WERI-Rb-1 (cell line): ENCODE measurements around the gene NECTIN1.
A peak's percentile ranks its signal among the peaks of the same experiment; 100 is the strongest.

Experiments used
- DNase-seq: peaks from one replicate; pipeline ENCODE4 v3.0.0-alpha.2; 2020
- H3K27ac ChIP-seq: fragments of 250-450 bp; sonication (Bioruptor Pico); 2 replicates; pipeline ENCODE4 v1.5.1; 2020; ENCODE audit warnings: mild to moderate bottlenecking, moderate library complexity
- H3K27me3 ChIP-seq: fragments of 250-450 bp; sonication (Bioruptor Pico); 2 replicates; pipeline ENCODE4 v1.5.1; 2021; ENCODE audit warnings: mild to moderate bottlenecking, low read depth, moderate library complexity; ENCODE audit not compliant: insufficient read depth, severe bottlenecking
- H3K36me3 ChIP-seq: fragments of 250-450 bp; sonication (Bioruptor Pico); 2 replicates; pipeline ENCODE4 v1.5.1; 2020; ENCODE audit warnings: mild to moderate bottlenecking, moderate library complexity
- H3K4me3 ChIP-seq: 2 replicates; pipeline ENCODE4 v1.5.1; 2011; ENCODE audit warnings: low read depth, mild to moderate bottlenecking, control low read depth, low read length
- H3K9me3 ChIP-seq: fragments of 250-450 bp; sonication (Bioruptor Pico); 2 replicates; pipeline ENCODE4 v1.5.1; 2021; ENCODE audit warnings: mild to moderate bottlenecking, moderate library complexity; ENCODE audit not compliant: severe bottlenecking
- CTCF ChIP-seq: IDR thresholded peaks from 2 replicates; pipeline ENCODE4 v1.5.1; 2011; ENCODE audit warnings: low read depth, mild to moderate bottlenecking, control low read depth, inconsistent platforms, low read length

NECTIN1 gene

DNA sequence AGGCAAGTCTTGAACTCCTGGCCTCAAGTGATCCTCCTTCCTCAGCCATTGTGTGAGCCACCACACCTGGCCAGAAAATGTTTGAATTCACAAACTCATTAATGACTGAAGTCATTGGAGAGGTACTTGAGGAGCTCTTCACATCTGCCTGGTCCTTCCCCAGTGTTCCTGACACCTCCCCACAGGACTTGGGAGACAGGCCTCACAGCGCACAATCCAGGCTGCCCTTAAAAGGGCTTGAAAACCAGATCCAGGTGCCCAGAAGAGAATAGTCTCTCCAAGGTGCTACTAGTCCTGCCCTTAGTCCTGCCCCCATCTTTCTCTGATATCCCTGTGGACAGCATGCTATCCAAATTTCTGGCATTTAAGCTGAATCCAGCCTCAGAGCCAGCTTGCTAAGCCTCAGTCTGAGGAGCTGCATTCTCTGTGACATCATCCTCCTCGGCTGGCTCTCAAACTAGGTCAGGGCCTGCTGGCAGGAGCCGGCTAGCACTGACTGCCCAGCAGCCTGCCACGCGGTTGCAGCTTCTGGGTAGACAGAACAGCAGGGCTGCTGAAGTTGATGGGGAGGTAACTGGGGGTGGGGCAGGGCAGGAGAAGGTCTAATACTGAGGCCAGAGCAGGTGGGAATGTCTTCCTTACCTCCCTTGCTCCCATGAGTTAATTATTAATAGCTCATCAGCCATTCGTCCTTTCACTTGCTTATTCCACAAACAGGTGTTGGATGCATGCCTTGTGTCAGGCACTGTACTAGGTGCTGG, 35.3 kb upstream of the NECTIN1 start:
- Histone ChIP-seq H3K4me3 (no peak overlapping the region), H3K27me3 (no peaks in the 10 kb centered on the region), H3K9me3 (peaks cover 3% of the 10 kb centered on the region), H3K27ac (peak overlapping the region; percentile 27; the same call in 1 of the 2 replicates), H3K36me3 (no peaks in the 10 kb centered on the region)
- no peak for TF ChIP-seq CTCF
- DNase-seq, result peak; percentile 70

GRCh38 chr11:119763071-119763728, 34.2 kb upstream of the NECTIN1 start:
- Histone ChIP-seq H3K9me3 (peaks cover 3% of the 10 kb centered on the region), H3K4me3 (no peak overlapping the region), H3K27me3 (no peaks in the 10 kb centered on the region), H3K27ac (no peak overlapping the region), H3K36me3 (no peaks in the 10 kb centered on the region)
- no peak for TF ChIP-seq CTCF
- DNase-seq, result no peak

GRCh38 chr11:119759747-119760412, 30.9 kb upstream of the NECTIN1 start:
- Histone ChIP-seq H3K27ac (no peak overlapping the region), H3K36me3 (no peaks in the 10 kb centered on the region)

GRCh38 chr11:119759324-119759723, 30.3 kb upstream of the NECTIN1 start:
- DNase-seq, result no peak
- Histone ChIP-seq H3K36me3 (no peaks in the 10 kb centered on the region), H3K27me3 (no peaks in the 10 kb centered on the region), H3K4me3 (no peak overlapping the region), H3K9me3 (no peaks in the 10 kb centered on the region), H3K27ac (no peak overlapping the region)
- TF ChIP-seq CTCF, result no peak

More at GRCh38 chr11:119759747-119760412, 30.9 kb upstream of the NECTIN1 start:
- Histone ChIP-seq H3K27me3 (no peaks in the 10 kb centered on the region), H3K4me3 (no peak overlapping the region), H3K9me3 (no peaks in the 10 kb centered on the region)
- TF ChIP-seq CTCF, result no peak
- DNase-seq, result no peak

GRCh38 chr11:119758291-119758690, 29.3 kb upstream of the NECTIN1 start:
- Histone ChIP-seq H3K27ac (no peak overlapping the region), H3K27me3 (no peaks in the 10 kb centered on the region), H3K9me3 (no peaks in the 10 kb centered on the region), H3K4me3 (no peak overlapping the region), H3K36me3 (no peaks in the 10 kb centered on the region)
- DNase-seq, result no peak
- TF ChIP-seq CTCF, result no peak
